Effector memory CD4-positive, alpha-beta T cell (primary cell): ENCODE measurements around the gene EYS.

Source experiments
- DNase-seq, 3 donors: peaks; one replicate each; pipeline ENCODE4 v3.0.0-alpha.2; 2020
- H3K27ac ChIP-seq: 2 replicates; pipeline ENCODE4 v1.7.0; 2013; ENCODE audit warnings: mild to moderate bottlenecking, low read length, moderate library complexity; ENCODE audit not compliant: insufficient read depth, poor library complexity, severe bottlenecking
- H3K27me3 ChIP-seq: replicated peaks from 2 replicates; pipeline ENCODE4 v1.7.0; 2013; ENCODE audit warnings: mild to moderate bottlenecking, low read length; ENCODE audit not compliant: insufficient read depth, control insufficient read depth, poor library complexity, severe bottlenecking
- H3K36me3 ChIP-seq: 2 replicates; pipeline ENCODE4 v1.7.0; 2013; ENCODE audit warnings: mild to moderate bottlenecking, low read length, moderate library complexity; ENCODE audit not compliant: control insufficient read depth, insufficient read depth
- H3K4me1 ChIP-seq: 2 replicates; pipeline ENCODE4 v1.7.0; 2013; ENCODE audit warnings: low read length, mild to moderate bottlenecking; ENCODE audit not compliant: control insufficient read depth, insufficient read depth, poor library complexity, severe bottlenecking
- H3K4me3 ChIP-seq: 2 replicates; pipeline ENCODE4 v1.7.0; 2013; ENCODE audit warnings: low read length, low read depth, mild to moderate bottlenecking; ENCODE audit not compliant: insufficient read depth, poor library complexity, severe bottlenecking
- H3K9me3 ChIP-seq: 2 replicates; pipeline ENCODE4 v1.7.0; 2013; ENCODE audit warnings: mild to moderate bottlenecking, low read length, moderate library complexity; ENCODE audit not compliant: control insufficient read depth

The EYS gene

GRCh38 chr6:64815718-64816117, 891.3 kb downstream of the EYS start:
- Histone ChIP-seq H3K4me3 (no peak overlapping the region), H3K4me1 (no peaks in the 10 kb centered on the region), H3K27me3 (no peaks in the 10 kb centered on the region), H3K9me3 (no peaks in the 10 kb centered on the region), H3K36me3 (no peaks in the 10 kb centered on the region), H3K27ac (no peak overlapping the region)
- DNase-seq, result no peak

DNA sequence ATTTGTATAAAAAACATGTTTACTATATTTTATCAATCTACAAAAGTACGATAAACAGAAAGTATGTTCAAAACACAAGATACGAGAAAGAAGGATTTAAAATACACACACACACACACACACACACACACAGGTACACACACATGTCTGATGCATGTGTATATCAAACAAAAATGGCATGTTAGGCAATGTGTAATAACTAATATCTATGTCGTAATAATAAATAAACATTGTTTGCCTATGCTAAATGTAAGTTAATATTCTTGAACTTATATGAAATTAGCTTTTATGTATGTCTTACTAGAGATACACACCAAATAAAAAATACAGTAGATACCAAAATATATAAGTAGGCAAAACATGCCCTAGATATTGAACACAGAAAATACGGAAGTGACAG, 894.9 kb downstream of the EYS start:
- no peak overlapping the region for H3K4me3 ChIP-seq
- no peaks in the 10 kb centered on the region for H3K9me3 ChIP-seq
- H3K4me1 ChIP-seq, result no peaks in the 10 kb centered on the region
- no peak for DNase-seq
- H3K36me3 ChIP-seq, result no peaks in the 10 kb centered on the region
- H3K27me3 ChIP-seq, result no peaks in the 10 kb centered on the region
- no peak overlapping the region for H3K27ac ChIP-seq

- H3K27ac ChIP-seq, result no peak overlapping the region
- H3K9me3 ChIP-seq, result no peaks in the 10 kb centered on the region
- no peak for DNase-seq
- H3K4me3 ChIP-seq, result no peak overlapping the region
- H3K36me3 ChIP-seq, result no peaks in the 10 kb centered on the region
- no peaks in the 10 kb centered on the region for H3K4me1 ChIP-seq
- H3K27me3 ChIP-seq, result no peaks in the 10 kb centered on the region
Observed at GRCh38 chr6:64811119-64811518, 895.9 kb downstream of the EYS start.

DNA sequence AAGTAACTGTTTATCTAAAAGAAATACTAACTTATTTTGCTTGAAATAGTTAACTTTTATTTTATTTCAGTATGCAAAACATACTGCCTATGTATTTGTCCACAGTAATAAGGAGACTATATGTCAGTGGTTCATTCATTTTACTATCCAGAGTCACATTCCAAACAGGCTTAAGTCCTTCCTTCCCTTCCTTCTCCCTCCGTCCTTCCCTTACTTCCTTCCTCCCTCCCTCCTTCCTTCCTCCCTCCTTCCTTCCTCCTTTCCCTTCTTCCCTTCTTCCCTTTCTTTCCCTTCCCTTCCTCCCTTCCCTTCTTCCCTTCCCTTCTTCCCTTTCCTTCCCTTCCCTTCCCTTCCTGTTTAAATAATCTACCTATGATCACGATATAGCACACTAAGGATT, 899.2 kb downstream of the EYS start:
- Histone ChIP-seq H3K27ac (no peak overlapping the region), H3K4me1 (no peaks in the 10 kb centered on the region), H3K27me3 (no peaks in the 10 kb centered on the region), H3K4me3 (no peak overlapping the region), H3K36me3 (no peaks in the 10 kb centered on the region), H3K9me3 (no peaks in the 10 kb centered on the region)
- DNase-seq, result no peak

DNA sequence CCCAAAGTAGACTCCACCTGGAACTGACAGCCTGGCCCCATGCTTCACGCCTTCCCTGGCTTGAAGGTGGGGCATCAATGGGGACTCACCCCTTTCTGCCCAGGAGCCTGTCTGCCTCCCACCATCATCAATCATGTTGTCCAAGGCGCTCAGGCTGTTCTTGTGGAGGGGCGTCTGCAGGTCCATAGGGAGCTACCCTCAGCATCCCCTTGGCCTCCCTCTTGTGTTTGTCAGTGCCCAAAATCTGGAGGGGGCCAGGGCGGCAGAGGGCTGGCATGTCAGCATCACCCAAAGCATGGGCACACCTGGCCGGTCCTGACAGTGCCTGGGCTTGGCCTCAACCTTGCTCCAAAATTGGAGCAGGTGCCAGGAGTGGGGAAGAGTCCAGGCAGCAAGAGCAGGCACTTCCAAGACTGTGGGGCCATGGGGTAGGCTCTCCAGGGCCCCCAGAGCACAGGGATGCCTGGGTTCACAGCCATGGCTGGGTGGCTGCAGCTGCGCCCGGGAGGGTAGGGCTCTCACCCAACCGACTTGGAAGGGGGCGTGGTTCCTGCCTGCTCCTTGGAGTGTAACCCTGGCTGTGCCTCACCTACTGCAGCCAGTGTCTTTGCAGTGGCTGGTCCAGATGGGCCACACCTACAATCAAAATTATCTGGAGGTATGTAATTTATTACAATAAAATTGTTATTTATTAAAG, 903.4 kb downstream of the EYS start:
- no peaks in the 10 kb centered on the region for H3K9me3 ChIP-seq
- H3K4me3 ChIP-seq, result no peak overlapping the region
- H3K27ac ChIP-seq, result no peak overlapping the region
- DNase-seq, result no peak
- H3K4me1 ChIP-seq, result no peaks in the 10 kb centered on the region
- no peaks in the 10 kb centered on the region for H3K36me3 ChIP-seq
- H3K27me3 ChIP-seq, result no peaks in the 10 kb centered on the region

DNA sequence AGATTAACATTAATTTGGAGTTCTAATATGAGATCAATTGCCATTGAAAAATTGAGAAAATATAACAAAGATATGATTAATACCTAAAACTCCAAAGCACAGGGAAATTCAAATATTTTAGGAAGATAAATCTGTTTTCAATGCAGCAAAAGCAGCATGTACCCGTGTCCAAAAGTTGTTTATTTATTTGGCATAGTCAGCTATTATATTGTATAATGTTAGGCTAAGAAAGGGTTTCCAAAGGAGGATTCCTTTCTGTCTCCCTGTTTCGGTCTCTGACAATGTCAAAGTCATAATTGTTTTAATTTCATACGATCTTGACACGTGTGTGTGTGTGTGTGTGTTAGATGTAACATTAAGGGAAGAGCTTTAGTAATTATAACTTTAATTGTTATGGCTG, 914.5 kb downstream of the EYS start:
- no peaks in the 10 kb centered on the region for H3K4me1 ChIP-seq
- no peaks in the 10 kb centered on the region for H3K36me3 ChIP-seq
- no peaks in the 10 kb centered on the region for H3K9me3 ChIP-seq
- H3K4me3 ChIP-seq, result no peak overlapping the region
- no peak overlapping the region for H3K27ac ChIP-seq
- DNase-seq, result no peak
- H3K27me3 ChIP-seq, result no peaks in the 10 kb centered on the region

GRCh38 chr6:64789476-64789875, 917.5 kb downstream of the EYS start:
- Histone ChIP-seq H3K4me3 (no peak overlapping the region), H3K27ac (no peak overlapping the region), H3K27me3 (no peaks in the 10 kb centered on the region), H3K36me3 (no peaks in the 10 kb centered on the region), H3K9me3 (no peaks in the 10 kb centered on the region), H3K4me1 (no peaks in the 10 kb centered on the region)
- DNase-seq, result no peak

DNA sequence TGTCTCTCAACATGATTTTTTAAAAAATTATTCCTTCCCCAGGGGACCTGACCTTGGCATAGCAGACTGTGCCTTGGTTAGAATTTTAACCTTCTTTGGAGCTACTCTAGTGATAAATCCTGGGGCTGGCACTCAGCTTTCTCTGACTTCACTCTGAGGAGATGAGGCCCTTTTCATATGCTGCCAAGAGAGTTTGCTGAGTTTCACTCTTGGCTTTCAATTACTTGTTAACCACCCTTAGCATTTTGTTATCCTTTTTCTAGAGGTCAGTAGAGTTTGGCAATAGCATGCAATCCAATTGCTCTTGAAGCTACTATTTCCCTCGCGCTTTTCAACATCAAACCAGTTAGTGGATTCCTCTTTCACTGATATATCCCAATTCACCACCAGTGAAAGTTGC, 920.3 kb downstream of the EYS start:
- no peak overlapping the region for H3K27ac ChIP-seq
- no peak for DNase-seq
- no peaks in the 10 kb centered on the region for H3K4me1 ChIP-seq
- no peaks in the 10 kb centered on the region for H3K27me3 ChIP-seq
- no peak overlapping the region for H3K4me3 ChIP-seq
- H3K36me3 ChIP-seq, result no peaks in the 10 kb centered on the region
- no peaks in the 10 kb centered on the region for H3K9me3 ChIP-seq

DNA sequence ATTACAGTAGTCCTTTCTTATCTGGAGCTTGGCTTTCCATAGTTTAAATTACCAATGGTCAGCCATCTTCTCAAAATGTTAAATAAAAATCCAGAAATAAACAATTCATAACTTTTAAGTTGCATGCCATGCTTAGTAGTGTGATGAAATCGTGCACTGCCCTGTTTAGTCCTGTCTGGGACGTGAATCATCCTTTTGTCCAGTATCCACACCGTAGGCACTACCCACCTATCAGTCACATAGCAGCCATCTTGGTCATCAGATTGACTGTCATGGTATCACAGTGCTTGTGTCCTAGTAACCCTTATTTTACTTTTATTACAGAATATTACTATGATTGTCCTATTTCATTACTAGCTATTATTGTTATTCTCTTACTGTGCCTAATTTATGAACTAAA, 924.1 kb downstream of the EYS start:
- no peaks in the 10 kb centered on the region for H3K36me3 ChIP-seq
- no peak overlapping the region for H3K27ac ChIP-seq
- H3K4me3 ChIP-seq, result no peak overlapping the region
- H3K4me1 ChIP-seq, result no peaks in the 10 kb centered on the region
- no peaks in the 10 kb centered on the region for H3K9me3 ChIP-seq
- no peak for DNase-seq
- no peaks in the 10 kb centered on the region for H3K27me3 ChIP-seq

GRCh38 chr6:64777941-64778785, 928.9 kb downstream of the EYS start:
- Histone ChIP-seq H3K4me3 (no peak overlapping the region), H3K27me3 (no peaks in the 10 kb centered on the region), H3K36me3 (no peaks in the 10 kb centered on the region), H3K4me1 (no peaks in the 10 kb centered on the region), H3K27ac (no peak overlapping the region), H3K9me3 (no peaks in the 10 kb centered on the region)
- no peak for DNase-seq
